ENCODE results near the gene DIP2B. TPM values are rescaled to one million over a fixed set of nuclear protein-coding genes. Genes with fewer than 3 reads are reported as not detected.

The DIP2B gene, protein sequence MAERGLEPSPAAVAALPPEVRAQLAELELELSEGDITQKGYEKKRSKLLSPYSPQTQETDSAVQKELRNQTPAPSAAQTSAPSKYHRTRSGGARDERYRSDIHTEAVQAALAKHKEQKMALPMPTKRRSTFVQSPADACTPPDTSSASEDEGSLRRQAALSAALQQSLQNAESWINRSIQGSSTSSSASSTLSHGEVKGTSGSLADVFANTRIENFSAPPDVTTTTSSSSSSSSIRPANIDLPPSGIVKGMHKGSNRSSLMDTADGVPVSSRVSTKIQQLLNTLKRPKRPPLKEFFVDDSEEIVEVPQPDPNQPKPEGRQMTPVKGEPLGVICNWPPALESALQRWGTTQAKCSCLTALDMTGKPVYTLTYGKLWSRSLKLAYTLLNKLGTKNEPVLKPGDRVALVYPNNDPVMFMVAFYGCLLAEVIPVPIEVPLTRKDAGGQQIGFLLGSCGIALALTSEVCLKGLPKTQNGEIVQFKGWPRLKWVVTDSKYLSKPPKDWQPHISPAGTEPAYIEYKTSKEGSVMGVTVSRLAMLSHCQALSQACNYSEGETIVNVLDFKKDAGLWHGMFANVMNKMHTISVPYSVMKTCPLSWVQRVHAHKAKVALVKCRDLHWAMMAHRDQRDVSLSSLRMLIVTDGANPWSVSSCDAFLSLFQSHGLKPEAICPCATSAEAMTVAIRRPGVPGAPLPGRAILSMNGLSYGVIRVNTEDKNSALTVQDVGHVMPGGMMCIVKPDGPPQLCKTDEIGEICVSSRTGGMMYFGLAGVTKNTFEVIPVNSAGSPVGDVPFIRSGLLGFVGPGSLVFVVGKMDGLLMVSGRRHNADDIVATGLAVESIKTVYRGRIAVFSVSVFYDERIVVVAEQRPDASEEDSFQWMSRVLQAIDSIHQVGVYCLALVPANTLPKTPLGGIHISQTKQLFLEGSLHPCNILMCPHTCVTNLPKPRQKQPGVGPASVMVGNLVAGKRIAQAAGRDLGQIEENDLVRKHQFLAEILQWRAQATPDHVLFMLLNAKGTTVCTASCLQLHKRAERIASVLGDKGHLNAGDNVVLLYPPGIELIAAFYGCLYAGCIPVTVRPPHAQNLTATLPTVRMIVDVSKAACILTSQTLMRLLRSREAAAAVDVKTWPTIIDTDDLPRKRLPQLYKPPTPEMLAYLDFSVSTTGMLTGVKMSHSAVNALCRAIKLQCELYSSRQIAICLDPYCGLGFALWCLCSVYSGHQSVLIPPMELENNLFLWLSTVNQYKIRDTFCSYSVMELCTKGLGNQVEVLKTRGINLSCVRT (N-terminal part only)
- 32.2 and 32.3 TPM in 2 replicates for total RNA-seq

DNA sequence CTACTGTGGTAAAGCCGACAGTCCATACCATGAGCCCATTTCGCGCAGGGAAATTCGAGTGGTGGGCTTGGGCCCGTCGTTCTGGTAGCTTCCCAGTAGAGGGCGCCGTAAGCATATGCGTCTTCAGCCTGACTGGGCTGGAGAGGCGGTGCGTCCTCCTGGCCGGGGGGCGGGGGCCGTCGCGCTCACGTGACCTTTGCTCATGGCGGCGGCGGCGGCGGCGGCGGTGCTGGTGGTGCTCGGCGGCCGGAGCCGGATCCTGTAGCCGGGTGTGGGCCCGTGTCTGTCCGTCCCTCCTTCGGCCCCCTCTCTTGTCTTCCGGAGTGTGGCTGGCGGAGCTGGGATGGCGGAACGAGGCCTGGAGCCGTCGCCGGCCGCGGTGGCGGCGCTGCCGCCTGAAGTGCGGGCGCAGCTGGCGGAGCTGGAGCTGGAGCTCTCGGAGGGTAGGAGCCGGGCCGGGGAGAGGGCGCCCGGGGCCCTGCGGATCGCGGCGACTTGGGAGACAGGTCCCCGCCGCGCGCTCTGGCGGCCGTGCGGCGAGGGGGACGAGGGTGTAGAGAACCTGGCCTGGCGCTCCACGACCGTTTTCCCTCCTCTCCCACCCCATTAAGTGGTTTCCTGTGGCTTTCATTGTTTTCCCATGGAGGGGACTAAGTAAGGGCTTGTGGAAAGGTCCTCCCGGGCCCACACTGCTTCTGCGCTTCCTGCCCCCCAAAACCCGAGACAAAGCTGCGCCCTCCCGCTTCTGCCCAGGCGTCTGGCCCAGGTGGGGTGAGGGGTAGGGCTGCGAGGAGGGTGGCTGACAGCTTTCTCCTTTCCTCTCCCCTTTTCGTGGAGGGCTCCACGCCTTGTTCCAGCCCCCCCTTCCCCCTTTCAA is at the start of gene DIP2B:
Gene DIP2B (plus strand): TSS at position 188 of the 877 bp plus-strand sequence. CDS start 156 bp downstream, at position 344.
- intact Hi-C loops (cut with micrococcal nuclease) = loop anchor here (1.0 to 5.0 kb wide), 7 partner anchors 12 to 482 kb away; no protein-coding TSS in a partner anchor
- H3K4me3 Mint-ChIP-seq = peak within 1 kb of the TSS; percentile 95
- POLR2A ChIA-PET = interaction anchor here (0.7 to 2.4 kb wide), 19 partner anchors 10 to 887 kb away, joined by 3 to 35 read pairs (median 3); partner anchors contain the start of genes ATF1 and SMARCD1
- peak; percentile 88 for ATAC-seq (ENCODE audit: low read depth)
- H3K36me3 Mint-ChIP-seq (ENCODE audit: low read depth) = peaks cover 7% of the 10 kb centered on the region
- H3K4me1 Mint-ChIP-seq = peaks cover 49% of the 10 kb centered on the region
- CTCF ChIA-PET = interaction anchor here (0.6 to 5.1 kb wide), 28 partner anchors 8 to 482 kb away, joined by 3 to 118 read pairs (median 3); no protein-coding TSS in a partner anchor
- peak within 1 kb of the TSS; percentile 95 for H3K27ac Mint-ChIP-seq
- no peaks in the 10 kb centered on the region for H3K27me3 Mint-ChIP-seq
- TF ChIP-seq, protein P1, sequence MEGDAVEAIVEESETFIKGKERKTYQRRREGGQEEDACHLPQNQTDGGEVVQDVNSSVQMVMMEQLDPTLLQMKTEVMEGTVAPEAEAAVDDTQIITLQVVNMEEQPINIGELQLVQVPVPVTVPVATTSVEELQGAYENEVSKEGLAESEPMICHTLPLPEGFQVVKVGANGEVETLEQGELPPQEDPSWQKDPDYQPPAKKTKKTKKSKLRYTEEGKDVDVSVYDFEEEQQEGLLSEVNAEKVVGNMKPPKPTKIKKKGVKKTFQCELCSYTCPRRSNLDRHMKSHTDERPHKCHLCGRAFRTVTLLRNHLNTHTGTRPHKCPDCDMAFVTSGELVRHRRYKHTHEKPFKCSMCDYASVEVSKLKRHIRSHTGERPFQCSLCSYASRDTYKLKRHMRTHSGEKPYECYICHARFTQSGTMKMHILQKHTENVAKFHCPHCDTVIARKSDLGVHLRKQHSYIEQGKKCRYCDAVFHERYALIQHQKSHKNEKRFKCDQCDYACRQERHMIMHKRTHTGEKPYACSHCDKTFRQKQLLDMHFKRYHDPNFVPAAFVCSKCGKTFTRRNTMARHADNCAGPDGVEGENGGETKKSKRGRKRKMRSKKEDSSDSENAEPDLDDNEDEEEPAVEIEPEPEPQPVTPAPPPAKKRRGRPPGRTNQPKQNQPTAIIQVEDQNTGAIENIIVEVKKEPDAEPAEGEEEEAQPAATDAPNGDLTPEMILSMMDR (IDR thresholded peaks at IDR 0.05) = no peak
- H3K9me3 Mint-ChIP-seq = no peaks in the 10 kb centered on the region
- peak; percentile 95 for DNase-seq

DNA sequence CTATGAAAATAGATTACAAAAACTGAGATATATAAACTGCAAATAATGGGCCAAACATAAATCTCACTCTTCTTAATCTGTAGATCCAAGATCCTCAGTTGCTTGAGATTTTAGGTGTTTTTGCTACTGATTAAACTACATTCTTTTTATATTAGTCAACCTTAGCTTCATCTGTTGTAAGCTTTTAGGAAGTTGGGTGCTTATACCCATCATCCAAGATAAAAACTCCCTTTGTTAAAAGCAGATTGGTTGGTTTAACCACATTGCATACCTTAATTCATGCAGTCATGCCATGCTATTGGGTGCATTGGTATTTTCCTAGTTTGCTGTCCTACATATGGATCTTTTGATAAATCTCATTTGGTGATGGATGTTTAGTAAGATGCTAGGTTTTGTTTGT is 46.2 kb upstream of the DIP2B start:
- CTCF ChIA-PET = interaction anchor here (1.3 kb wide), 1 partner anchor 46 kb away, joined by 3 read pairs; the partner anchor contains the start of gene DIP2B
- Mint-ChIP-seq H3K36me3 (ENCODE audit: low read depth) (peaks cover 60% of the 10 kb centered on the region), H3K27ac (no peak overlapping the region), H3K4me1 (no peaks in the 10 kb centered on the region), H3K9me3 (no peaks in the 10 kb centered on the region), H3K4me3 (no peak overlapping the region), H3K27me3 (no peaks in the 10 kb centered on the region)
- TF ChIP-seq, protein P1 (IDR thresholded peaks at IDR 0.05) = no peak
- POLR2A ChIA-PET = no interaction called here
- no peak for ATAC-seq (ENCODE audit: low read depth)
- no peak for DNase-seq
- intact Hi-C loops (cut with micrococcal nuclease) = no loop called here

DNA sequence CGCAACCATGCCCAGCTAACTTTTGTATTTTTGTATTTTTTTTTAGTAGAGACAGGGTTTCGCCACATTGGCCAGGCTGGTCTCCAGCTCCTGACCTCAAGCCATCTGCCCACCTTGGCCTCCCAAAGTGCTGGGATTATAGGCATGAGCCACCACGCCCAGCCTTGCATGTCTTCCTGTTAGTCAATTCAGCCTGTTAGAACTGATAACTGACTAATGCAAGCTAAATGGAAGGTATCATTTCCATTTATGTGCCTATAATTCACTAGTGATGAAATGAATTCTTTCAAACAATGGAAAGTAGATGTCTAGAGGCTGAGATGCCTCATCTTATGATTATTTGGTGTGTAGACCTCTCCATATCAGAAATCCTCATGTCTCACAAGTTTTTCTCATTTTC is 37.3 kb upstream of the DIP2B start:
- intact Hi-C loops (cut with micrococcal nuclease) = no loop called here
- Mint-ChIP-seq H3K4me3 (no peak overlapping the region), H3K36me3 (ENCODE audit: low read depth) (peaks cover 76% of the 10 kb centered on the region), H3K4me1 (no peaks in the 10 kb centered on the region), H3K27me3 (no peaks in the 10 kb centered on the region), H3K27ac (no peak overlapping the region), H3K9me3 (no peaks in the 10 kb centered on the region)
- ATAC-seq (ENCODE audit: low read depth) (no peak), DNase-seq (no peak)
- ChIA-PET POLR2A (no interaction called here), CTCF (no interaction called here)
- TF ChIP-seq, protein P1 (IDR thresholded peaks at IDR 0.05) = no peak

DNA sequence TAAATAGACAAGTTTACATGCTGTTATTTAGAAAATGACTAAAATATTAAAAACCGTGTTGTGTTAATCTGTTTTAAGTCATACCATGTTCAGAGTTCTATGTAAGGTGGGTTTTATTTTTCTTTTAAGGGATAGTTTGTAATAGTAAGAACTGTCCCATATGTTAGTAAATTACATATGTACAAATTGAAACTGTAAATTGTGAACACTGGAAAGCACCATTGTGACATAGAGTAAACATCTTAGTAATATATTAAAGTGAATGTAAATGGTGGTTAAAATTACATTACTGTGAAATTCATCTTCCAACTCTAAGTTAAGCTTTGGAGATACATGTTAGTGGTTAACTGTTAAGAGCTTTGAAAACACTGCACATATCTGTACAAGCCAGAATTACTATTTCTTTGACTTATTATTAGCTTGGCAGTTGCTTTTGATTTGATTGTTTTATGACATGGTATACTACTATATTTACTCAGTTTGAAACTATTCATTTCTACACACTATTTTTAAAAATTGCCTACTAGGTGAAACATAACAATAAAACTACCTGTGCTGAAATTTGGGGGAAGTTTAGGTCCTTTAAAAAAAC is 27.4 kb upstream of the DIP2B start:
- Mint-ChIP-seq H3K27me3 (no peaks in the 10 kb centered on the region), H3K9me3 (no peaks in the 10 kb centered on the region), H3K27ac (no peak overlapping the region), H3K4me1 (no peaks in the 10 kb centered on the region), H3K4me3 (no peak overlapping the region), H3K36me3 (ENCODE audit: low read depth) (peaks cover 50% of the 10 kb centered on the region)
- DNase-seq = no peak
- ATAC-seq (ENCODE audit: low read depth) = no peak
- TF ChIP-seq, protein P1 (IDR thresholded peaks at IDR 0.05) = no peak
- ChIA-PET POLR2A (no interaction called here), CTCF (no interaction called here)
- intact Hi-C loops (cut with micrococcal nuclease) = no loop called here

Measured in activated B cell treated with CpG ODN at 0.5 μM for 24 hours (primary cell).